ENCODE data around the gene CPNE9.
A peak's percentile ranks its signal among the peaks of the same experiment; 100 is the strongest.

CPNE9 gene

GRCh38 chr3:9750556-9751411 is 47.2 kb downstream of the CPNE9 start:
- Histone ChIP-seq H3K27me3 (ENCODE audit: control insufficient read depth in 1 of 2, insufficient read depth in 2 of 2, low read length in 2 of 2) (no peaks in the 10 kb centered on the region), H3K36me3 (ENCODE audit: insufficient read depth, low read length) (peaks cover 61% of the 10 kb centered on the region)

GRCh38 chr3:9754678-9755077 is 51.0 kb downstream of the CPNE9 start:
- H3K9me3 ChIP-seq (ENCODE audit: low read length), result no peaks in the 10 kb centered on the region
- H3K27me3 ChIP-seq (ENCODE audit: control insufficient read depth in 1 of 2, insufficient read depth in 2 of 2, low read length in 2 of 2), result no peaks in the 10 kb centered on the region
- H3K4me3 ChIP-seq (ENCODE audit: low read depth in 1 of 2, low read length in 2 of 2), result no peak overlapping the region
- H3K9ac ChIP-seq (ENCODE audit: low read length), result no peak overlapping the region
- H3K27ac ChIP-seq (ENCODE audit: low read depth, low read length), result no peak overlapping the region
- peaks cover 29% of the 10 kb centered on the region for H3K4me1 ChIP-seq (ENCODE audit: insufficient read depth, low read length)
- H3K36me3 ChIP-seq (ENCODE audit: insufficient read depth, low read length), result peaks cover 70% of the 10 kb centered on the region

More at GRCh38 chr3:9750556-9751411, 47.2 kb downstream of the CPNE9 start:
- H3K4me1 ChIP-seq (ENCODE audit: insufficient read depth, low read length), result peaks cover 39% of the 10 kb centered on the region
- peak overlapping the region; percentile 69 for H3K9ac ChIP-seq (ENCODE audit: low read length)
- H3K27ac ChIP-seq (ENCODE audit: low read depth, low read length), result peak overlapping the region; percentile 95
- no peaks in the 10 kb centered on the region for H3K9me3 ChIP-seq (ENCODE audit: low read length)
- H3K4me3 ChIP-seq (ENCODE audit: low read depth in 1 of 2, low read length in 2 of 2), result peak overlapping the region; percentile 60 to 89

GRCh38 chr3:9757427-9757826 is 53.8 kb downstream of the CPNE9 start:
- Histone ChIP-seq H3K4me3 (ENCODE audit: low read depth in 1 of 2, low read length in 2 of 2) (no peak overlapping the region), H3K27me3 (ENCODE audit: control insufficient read depth in 1 of 2, insufficient read depth in 2 of 2, low read length in 2 of 2) (no peaks in the 10 kb centered on the region), H3K36me3 (ENCODE audit: insufficient read depth, low read length) (peaks cover 61% of the 10 kb centered on the region), H3K9ac (ENCODE audit: low read length) (no peak overlapping the region), H3K4me1 (ENCODE audit: insufficient read depth, low read length) (peaks cover 9% of the 10 kb centered on the region), H3K27ac (ENCODE audit: low read depth, low read length) (no peak overlapping the region), H3K9me3 (ENCODE audit: low read length) (no peaks in the 10 kb centered on the region)

- no peak overlapping the region for H3K4me3 ChIP-seq (ENCODE audit: low read depth in 1 of 2, low read length in 2 of 2)
- no peaks in the 10 kb centered on the region for H3K9me3 ChIP-seq (ENCODE audit: low read length)
- no peaks in the 10 kb centered on the region for H3K27me3 ChIP-seq (ENCODE audit: control insufficient read depth in 1 of 2, insufficient read depth in 2 of 2, low read length in 2 of 2)
- peaks cover 59% of the 10 kb centered on the region for H3K36me3 ChIP-seq (ENCODE audit: insufficient read depth, low read length)
- no peak overlapping the region for H3K27ac ChIP-seq (ENCODE audit: low read depth, low read length)
- H3K4me1 ChIP-seq (ENCODE audit: insufficient read depth, low read length), result no peaks in the 10 kb centered on the region
- no peak overlapping the region for H3K9ac ChIP-seq (ENCODE audit: low read length)
These were observed 57.3 kb downstream of the CPNE9 start for GRCh38 chr3:9760779-9761505.

GRCh38 chr3:9761919-9762318 is 58.3 kb downstream of the CPNE9 start:
- Histone ChIP-seq H3K36me3 (ENCODE audit: insufficient read depth, low read length) (peaks cover 57% of the 10 kb centered on the region), H3K4me3 (ENCODE audit: low read depth in 1 of 2, low read length in 2 of 2) (no peak overlapping the region), H3K9me3 (ENCODE audit: low read length) (no peaks in the 10 kb centered on the region), H3K27ac (ENCODE audit: low read depth, low read length) (no peak overlapping the region), H3K9ac (ENCODE audit: low read length) (no peak overlapping the region), H3K4me1 (ENCODE audit: insufficient read depth, low read length) (peaks cover 1% of the 10 kb centered on the region), H3K27me3 (ENCODE audit: control insufficient read depth in 1 of 2, insufficient read depth in 2 of 2, low read length in 2 of 2) (no peaks in the 10 kb centered on the region)

- Histone ChIP-seq H3K9ac (ENCODE audit: low read length) (no peak overlapping the region), H3K27me3 (ENCODE audit: control insufficient read depth in 1 of 2, insufficient read depth in 2 of 2, low read length in 2 of 2) (no peaks in the 10 kb centered on the region), H3K9me3 (ENCODE audit: low read length) (no peaks in the 10 kb centered on the region), H3K4me3 (ENCODE audit: low read depth in 1 of 2, low read length in 2 of 2) (no peak overlapping the region), H3K27ac (ENCODE audit: low read depth, low read length) (no peak overlapping the region), H3K4me1 (ENCODE audit: insufficient read depth, low read length) (peaks cover 5% of the 10 kb centered on the region), H3K36me3 (ENCODE audit: insufficient read depth, low read length) (peaks cover 53% of the 10 kb centered on the region)
These were observed 59.2 kb downstream of the CPNE9 start for GRCh38 chr3:9762871-9763270.

GRCh38 chr3:9765865-9766264 is 62.2 kb downstream of the CPNE9 start:
- Histone ChIP-seq H3K27me3 (ENCODE audit: control insufficient read depth in 1 of 2, insufficient read depth in 2 of 2, low read length in 2 of 2) (no peaks in the 10 kb centered on the region), H3K4me3 (ENCODE audit: low read depth in 1 of 2, low read length in 2 of 2) (no peak overlapping the region), H3K4me1 (ENCODE audit: insufficient read depth, low read length) (peaks cover 27% of the 10 kb centered on the region), H3K9ac (ENCODE audit: low read length) (no peak overlapping the region), H3K9me3 (ENCODE audit: low read length) (no peaks in the 10 kb centered on the region), H3K27ac (ENCODE audit: low read depth, low read length) (no peak overlapping the region), H3K36me3 (ENCODE audit: insufficient read depth, low read length) (peaks cover 37% of the 10 kb centered on the region)

GRCh38 chr3:9767418-9767817 is 63.8 kb downstream of the CPNE9 start:
- no peak overlapping the region for H3K4me3 ChIP-seq (ENCODE audit: low read depth in 1 of 2, low read length in 2 of 2)
- no peak overlapping the region for H3K27ac ChIP-seq (ENCODE audit: low read depth, low read length)
- H3K9ac ChIP-seq (ENCODE audit: low read length), result no peak overlapping the region

GRCh38 chr3:9768141-9768775 is 64.6 kb downstream of the CPNE9 start:
- H3K9ac ChIP-seq (ENCODE audit: low read length), result peak overlapping the region; percentile 97
- H3K4me1 ChIP-seq (ENCODE audit: insufficient read depth, low read length), result peaks cover 27% of the 10 kb centered on the region
- no peaks in the 10 kb centered on the region for H3K9me3 ChIP-seq (ENCODE audit: low read length)
- no peak overlapping the region for H3K27ac ChIP-seq (ENCODE audit: low read depth, low read length)
- H3K36me3 ChIP-seq (ENCODE audit: insufficient read depth, low read length), result peaks cover 22% of the 10 kb centered on the region
- H3K4me3 ChIP-seq (ENCODE audit: low read depth in 1 of 2, low read length in 2 of 2), result peak overlapping the region in 1 of 2 donors; percentile 90
- no peaks in the 10 kb centered on the region for H3K27me3 ChIP-seq (ENCODE audit: control insufficient read depth in 1 of 2, insufficient read depth in 2 of 2, low read length in 2 of 2)

More at GRCh38 chr3:9767418-9767817, 63.8 kb downstream of the CPNE9 start:
- H3K36me3 ChIP-seq (ENCODE audit: insufficient read depth, low read length), result peaks cover 31% of the 10 kb centered on the region
- no peaks in the 10 kb centered on the region for H3K27me3 ChIP-seq (ENCODE audit: control insufficient read depth in 1 of 2, insufficient read depth in 2 of 2, low read length in 2 of 2)
- H3K9me3 ChIP-seq (ENCODE audit: low read length), result no peaks in the 10 kb centered on the region
- peaks cover 27% of the 10 kb centered on the region for H3K4me1 ChIP-seq (ENCODE audit: insufficient read depth, low read length)

- peaks cover 19% of the 10 kb centered on the region for H3K36me3 ChIP-seq (ENCODE audit: insufficient read depth, low read length)
- H3K27ac ChIP-seq (ENCODE audit: low read depth, low read length), result peak overlapping the region; percentile 87
These were observed 65.4 kb downstream of the CPNE9 start for GRCh38 chr3:9769012-9769411.

More at GRCh38 chr3:9769012-9769411, 65.4 kb downstream of the CPNE9 start:
- Histone ChIP-seq H3K9me3 (ENCODE audit: low read length) (no peaks in the 10 kb centered on the region), H3K27me3 (ENCODE audit: control insufficient read depth in 1 of 2, insufficient read depth in 2 of 2, low read length in 2 of 2) (no peaks in the 10 kb centered on the region), H3K9ac (ENCODE audit: low read length) (peak overlapping the region; percentile 97), H3K4me3 (ENCODE audit: low read depth in 1 of 2, low read length in 2 of 2) (peak overlapping the region; percentile 51 to 90), H3K4me1 (ENCODE audit: insufficient read depth, low read length) (peaks cover 27% of the 10 kb centered on the region)

Measured in muscle layer of colon (tissue), 2 donors.